Endothelial cell of umbilical vein (primary cell): ENCODE data around the gene ERLEC1. TPM values are rescaled to one million over a fixed set of nuclear protein-coding genes. Genes with fewer than 3 reads are reported as not detected.

Experiments
- BruUV-seq: library from RNA; stranded (reverse); fragments of 400-500 nt; replicated peaks from 2 replicates; lab custom pipeline; 2021; lab: Mats Ljungman, UMichigan
- CTCF ChIA-PET: fragments of 300-600, 350-600 bp; sonication (Branson Sonifier 250); formaldehyde crosslinking; loops from one replicate; lab custom pipeline; 2021; ENCODE audit warnings: antibody characterized with exemption, inconsistent platforms; lab: Charles Lee
- POLR2A ChIA-PET: fragments of 300-600, 350-600 bp; sonication (Branson Sonifier 250); formaldehyde crosslinking; loops from one replicate; lab custom pipeline; 2021; ENCODE audit warnings: antibody characterized with exemption, inconsistent platforms; lab: Charles Lee
- DNase-seq: peaks from one replicate; pipeline ENCODE4 v3.0.0-alpha.2; 2011; ENCODE audit warnings: low read depth, low spot score
- FAIRE-seq: peaks from 2 replicates; lab custom pipeline; 2011; peaks lifted over from hg19 to GRCh38; lab: Jason Lieb, UNC
- H2AFZ ChIP-seq: 2 replicates; pipeline ENCODE4 v1.6.0; 2012; ENCODE audit warnings: low read depth, low read length, control low read depth, inconsistent platforms
- H3K27ac ChIP-seq: 2 replicates; pipeline ENCODE4 v1.5.1; 2011; ENCODE audit warnings: low read depth, mild to moderate bottlenecking, control low read depth, low read length, moderate library complexity; ENCODE audit not compliant: insufficient read depth
- H3K27me3 ChIP-seq, 2 experiments: 2 replicates each; pipeline versions ENCODE4 v1.6.0 to v1.6.1; 2011; ENCODE audit warnings: low read length in 2 of 2, mixed read lengths in 1 of 2; ENCODE audit not compliant: control insufficient read depth in 2 of 2, insufficient read depth in 2 of 2
- H3K36me3 ChIP-seq, 2 experiments: 2 replicates in 1 of 2; 3 replicates in 1 of 2; pipeline ENCODE4 v1.5.1; 2011; ENCODE audit warnings: low read length in 2 of 2, mild to moderate bottlenecking in 1 of 2, moderate library complexity in 1 of 2; ENCODE audit not compliant: control insufficient read depth in 2 of 2, insufficient read depth in 2 of 2; ENCODE audit errors: extremely low read depth in 1 of 2
- H3K4me1 ChIP-seq: 3 replicates; pipeline ENCODE4 v1.5.1; 2011; ENCODE audit warnings: mild to moderate bottlenecking, low read length; ENCODE audit not compliant: control insufficient read depth, insufficient read depth; ENCODE audit errors: extremely low read depth
- H3K4me2 ChIP-seq: 2 replicates; pipeline ENCODE4 v1.6.1; 2011; ENCODE audit warnings: low read length, control low read depth, mixed read lengths; ENCODE audit not compliant: insufficient read depth
- H3K4me3 ChIP-seq, 3 experiments: fragments of 200-600 bp in 1 of 3; sonication (generic), shearing (Covaris generic) in 1 of 3; replicated peaks in 1 of 3; 2 replicates each; pipeline ENCODE4 v1.5.1; 2011 to 2016; ENCODE audit warnings: control low read depth in 3 of 3, low read length in 3 of 3, mild to moderate bottlenecking in 2 of 3, inconsistent platforms in 1 of 3, low read depth in 1 of 3, moderate library complexity in 1 of 3; ENCODE audit not compliant: insufficient read depth in 1 of 3
- H3K79me2 ChIP-seq: 2 replicates; pipeline ENCODE4 v1.6.0; 2012; ENCODE audit warnings: low read length, inconsistent platforms; ENCODE audit not compliant: control insufficient read depth, insufficient read depth
- H3K9ac ChIP-seq: replicated peaks from 2 replicates; pipeline ENCODE3; 2011; ENCODE audit warnings: low read length, control low read depth; ENCODE audit not compliant: insufficient read depth; ENCODE audit errors: extremely low read depth
- H3K9me1 ChIP-seq: replicated peaks from 3 replicates; pipeline ENCODE4 v1.6.0; 2011; ENCODE audit warnings: mild to moderate bottlenecking, low read length; ENCODE audit not compliant: control insufficient read depth, insufficient read depth; ENCODE audit errors: extremely low read depth
- H3K9me3 ChIP-seq: replicated peaks from 2 replicates; pipeline ENCODE4 v1.5.1; 2012; ENCODE audit warnings: low read length, inconsistent platforms; ENCODE audit not compliant: control insufficient read depth, insufficient read depth
- H4K20me1 ChIP-seq: replicated peaks from 2 replicates; pipeline ENCODE3; 2011; ENCODE audit warnings: mild to moderate bottlenecking, low read length; ENCODE audit not compliant: control insufficient read depth, insufficient read depth; ENCODE audit errors: extremely low read depth
- EZH2 ChIP-seq: IDR thresholded peaks from 2 replicates; pipeline ENCODE4 v1.6.1; 2012; ENCODE audit warnings: borderline replicate concordance, low read depth, mild to moderate bottlenecking, moderate library complexity, low read length, inconsistent platforms; ENCODE audit not compliant: severe bottlenecking
- FOS ChIP-seq: IDR thresholded peaks from 2 replicates; pipeline ENCODE4 v1.6.1; 2011; ENCODE audit warnings: mild to moderate bottlenecking, low read length, moderate library complexity, borderline replicate concordance; ENCODE audit not compliant: insufficient read depth
- GATA2 ChIP-seq: IDR thresholded peaks from 2 replicates; pipeline ENCODE4 v1.7.0; 2011; ENCODE audit warnings: low read depth, mild to moderate bottlenecking, moderate library complexity, mixed read lengths, low read length; ENCODE audit not compliant: insufficient read length, insufficient read depth
- JUN ChIP-seq: IDR thresholded peaks from 2 replicates; pipeline ENCODE4 v1.6.1; 2011; ENCODE audit warnings: borderline replicate concordance, low read depth; ENCODE audit not compliant: insufficient read length, insufficient read depth
- MYC ChIP-seq: IDR thresholded peaks from one replicate; pipeline ENCODE4 v1.6.1; 2011; ENCODE audit warnings: mild to moderate bottlenecking, low read depth, low read length
- POLR2A ChIP-seq: IDR thresholded peaks from 2 replicates; pipeline ENCODE4 v1.6.1; 2012; ENCODE audit warnings: low read depth, mild to moderate bottlenecking, control low read depth, low read length
- POLR2AphosphoS5 ChIP-seq: IDR thresholded peaks from 2 replicates; pipeline ENCODE4 v1.6.1; 2012; ENCODE audit warnings: low read depth, mild to moderate bottlenecking, control low read depth, low read length, moderate library complexity; ENCODE audit not compliant: insufficient read depth
- dilution Hi-C: fragments of 300-500 bp; cut with MboI; formaldehyde crosslinking; loops from one replicate; pipeline ENCODE4 v1.15.0; 2019; ENCODE audit warnings: low sequenced_read_pairs; ENCODE audit not compliant: extremely low pct_ligation_motif_present
- intact Hi-C: fragments of 100-400 bp; cut with micrococcal nuclease; formaldehyde crosslinking; loops from one replicate; pipeline ENCODE4 v1.10.0; 2022
- polyA plus RNA-seq, 4 experiments: library from polyadenylated mRNA; depleted of rRNA in 3 of 4; stranded (reverse) in 3 of 4; unstranded in 1 of 4; fragments of >200 nt; gene quantifications; 2 replicates each; pipeline versions ENCODE4 v1.2.1 to v1.2.3, GENCODE V29; 2011 to 2012; ENCODE audit warnings: missing spikeins in 1 of 4
- total RNA-seq: library from RNA; stranded (reverse); gene quantifications from 2 replicates; pipeline ENCODE4 v1.2.3, GENCODE V29; 2021
- TF ChIP-seq, protein P1 (sequence below): IDR thresholded peaks from 2 replicates; pipeline ENCODE4 v1.6.1; 2011; ENCODE audit not compliant: insufficient read depth, insufficient read length
- TF ChIP-seq, protein P2 (sequence below), 2 donors: IDR thresholded peaks; 1 replicate in 1 of 2; 2 replicates in 1 of 2; pipeline ENCODE4 v1.5.1; 2011; ENCODE audit warnings: low read length in 2 of 2, mild to moderate bottlenecking in 2 of 2, moderate library complexity in 2 of 2, control low read depth in 1 of 2, inconsistent platforms in 1 of 2, low read depth in 1 of 2; ENCODE audit not compliant: insufficient read depth in 1 of 2; ENCODE audit errors: extremely low read depth in 1 of 2

ERLEC1 gene
- total and polyA plus RNA-seq, 2 donors (not counting 3 experiments of a cell fraction or from before 2014, with no cell fraction given), result 23.1 to 37.6 TPM

DNA sequence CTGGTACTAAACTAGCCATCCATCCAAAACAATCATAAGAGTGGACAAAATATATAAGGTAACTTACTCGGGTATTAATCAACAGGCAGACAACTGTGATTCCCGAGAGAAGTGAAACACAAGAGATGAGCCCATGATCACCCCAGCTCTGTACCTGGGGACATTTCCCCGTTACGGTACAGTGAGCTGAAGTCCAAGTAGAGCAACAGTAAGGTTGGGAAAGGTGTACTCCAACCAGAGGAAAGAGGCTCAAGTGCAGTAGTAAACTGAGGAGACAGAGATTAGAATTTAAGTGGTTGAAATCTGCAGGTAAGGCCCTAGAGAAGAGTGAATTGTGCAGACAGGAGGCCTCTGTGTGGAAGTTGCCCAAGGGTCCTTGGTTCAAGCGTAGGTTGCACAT is 49.8 kb upstream of the ERLEC1 start:
- POLR2A ChIA-PET, result no interaction called here
- no peaks in the 10 kb centered on the region for H4K20me1 ChIP-seq
- peaks cover 4% of the 10 kb centered on the region for H3K4me1 ChIP-seq
- H3K9me1 ChIP-seq, result peaks cover 2% of the 10 kb centered on the region
- H3K79me2 ChIP-seq, result peaks cover 2% of the 10 kb centered on the region
- DNase-seq (no peak), FAIRE-seq (no peak)
- TF ChIP-seq POLR2A (no peak), POLR2AphosphoS5 (no peak), GATA2 (no peak), EZH2 (no peak), FOS (no peak), MYC (no peak), JUN (no peak)
- TF ChIP-seq, protein P1, sequence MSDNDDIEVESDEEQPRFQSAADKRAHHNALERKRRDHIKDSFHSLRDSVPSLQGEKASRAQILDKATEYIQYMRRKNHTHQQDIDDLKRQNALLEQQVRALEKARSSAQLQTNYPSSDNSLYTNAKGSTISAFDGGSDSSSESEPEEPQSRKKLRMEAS, result no peak
- TF ChIP-seq, protein P2, sequence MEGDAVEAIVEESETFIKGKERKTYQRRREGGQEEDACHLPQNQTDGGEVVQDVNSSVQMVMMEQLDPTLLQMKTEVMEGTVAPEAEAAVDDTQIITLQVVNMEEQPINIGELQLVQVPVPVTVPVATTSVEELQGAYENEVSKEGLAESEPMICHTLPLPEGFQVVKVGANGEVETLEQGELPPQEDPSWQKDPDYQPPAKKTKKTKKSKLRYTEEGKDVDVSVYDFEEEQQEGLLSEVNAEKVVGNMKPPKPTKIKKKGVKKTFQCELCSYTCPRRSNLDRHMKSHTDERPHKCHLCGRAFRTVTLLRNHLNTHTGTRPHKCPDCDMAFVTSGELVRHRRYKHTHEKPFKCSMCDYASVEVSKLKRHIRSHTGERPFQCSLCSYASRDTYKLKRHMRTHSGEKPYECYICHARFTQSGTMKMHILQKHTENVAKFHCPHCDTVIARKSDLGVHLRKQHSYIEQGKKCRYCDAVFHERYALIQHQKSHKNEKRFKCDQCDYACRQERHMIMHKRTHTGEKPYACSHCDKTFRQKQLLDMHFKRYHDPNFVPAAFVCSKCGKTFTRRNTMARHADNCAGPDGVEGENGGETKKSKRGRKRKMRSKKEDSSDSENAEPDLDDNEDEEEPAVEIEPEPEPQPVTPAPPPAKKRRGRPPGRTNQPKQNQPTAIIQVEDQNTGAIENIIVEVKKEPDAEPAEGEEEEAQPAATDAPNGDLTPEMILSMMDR (IDR thresholded peaks at IDR 0.05; ENCODE audit: extremely low read depth in 1 of 2, insufficient read depth in 1 of 2, low read depth in 1 of 2, low read length in 2 of 2), result no peak
- dilution Hi-C loops (no loop called here), intact Hi-C loops (no loop called here)
- H3K9me3 ChIP-seq, result no peaks in the 10 kb centered on the region
- H2AFZ ChIP-seq, result no peak overlapping the region
- H3K4me3 ChIP-seq, result no peak overlapping the region
- no peak overlapping the region for H3K9ac ChIP-seq
- H3K4me2 ChIP-seq, result no peak overlapping the region
- no peak overlapping the region for H3K27ac ChIP-seq
- CTCF ChIA-PET, result no interaction called here
- no peaks in the 10 kb centered on the region for H3K27me3 ChIP-seq
- BruUV-seq, result no TSS peak
- H3K36me3 ChIP-seq, result no peaks in the 10 kb centered on the region
